Aorta (tissue), 5 donors: ENCODE measurements around the gene COL25A1. TPM values are rescaled to one million over a fixed set of nuclear protein-coding genes. Genes with fewer than 3 reads are reported as not detected.

Source experiments
- ATAC-seq: fragments of 200-7000 bp; cut with Tn5 transposase; one replicate; pipeline ENCODE4 v1.9.1; 2022; ENCODE audit warnings: moderate library complexity; ENCODE audit not compliant: low FRiP score
- DNase-seq, 2 donors: peaks; one replicate each; pipeline ENCODE4 v3.0.0-alpha.2; 2020
- H3K27ac ChIP-seq, 2 donors: one replicate each; pipeline ENCODE4 v1.5.1; 2013; ENCODE audit warnings: low read length in 2 of 2, mild to moderate bottlenecking in 2 of 2, moderate library complexity in 2 of 2, control low read depth in 1 of 2, inconsistent platforms in 1 of 2, low read depth in 1 of 2
- H3K27me3 ChIP-seq, 2 donors: one replicate each; pipeline ENCODE4 v1.6.1; 2013; ENCODE audit warnings: control low read depth in 1 of 2, low read length in 1 of 2, mild to moderate bottlenecking in 1 of 2, moderate library complexity in 1 of 2; ENCODE audit not compliant: insufficient read depth in 2 of 2, control insufficient read depth in 1 of 2
- H3K36me3 ChIP-seq, 2 donors: one replicate each; pipeline ENCODE4 v1.6.1; 2013; ENCODE audit warnings: control low read depth in 1 of 2, low read length in 1 of 2, mild to moderate bottlenecking in 1 of 2; ENCODE audit not compliant: insufficient read depth in 2 of 2, control insufficient read depth in 1 of 2
- H3K4me1 ChIP-seq, 2 donors: one replicate each; pipeline ENCODE4 v1.6.1; 2013; ENCODE audit warnings: low read length in 2 of 2, control low read depth in 1 of 2, mild to moderate bottlenecking in 1 of 2, moderate library complexity in 1 of 2; ENCODE audit not compliant: insufficient read depth in 2 of 2, control insufficient read depth in 1 of 2
- H3K4me3 ChIP-seq, 2 donors: one replicate each; pipeline ENCODE4 v1.5.1; 2013; ENCODE audit warnings: low read length in 2 of 2, control low read depth in 1 of 2, mild to moderate bottlenecking in 1 of 2
- H3K9me3 ChIP-seq: one replicate; pipeline ENCODE4 v1.6.1; 2013; ENCODE audit warnings: mild to moderate bottlenecking, low read length; ENCODE audit not compliant: control insufficient read depth
- WGBS, 2 donors: extraction: QIAGEN DNeasy Blood & Tissue Kit; methylation state at CpG; one replicate each; pipeline ENCODE4 v1.1.7; 2013; 5-methylcytosine and 5-hydroxymethylcytosine counted together
- intact Hi-C, 2 donors: fragments of 100-400 bp; cut with DNase I; formaldehyde crosslinking; loops; one replicate each; pipeline versions ENCODE4 v1.14.2 to v1.15.0; 2022
- polyA plus RNA-seq, 2 donors: library from polyadenylated mRNA; stranded (reverse); fragments of 200-250 nt; gene quantifications; one replicate each; pipeline ENCODE4 v1.2.3, GENCODE V29; 2013
- total RNA-seq, 2 donors: library from RNA; stranded (reverse); fragmentation: NEBNext Ultra II Directional; extraction: Animal tissue kit (Norgen Biotek cat#: 25700); gene quantifications; one replicate each; pipeline ENCODE4 v1.2.1, GENCODE V29; 2021
- donor health status: healthy with polysubstance abuse.
- donor health status: Bipolar disorder and iron deficiency.
- donor health status: DM: no; HTN: no; CAD: no.
- donor health status: DM: no; HTN: no; CAD: no.
- donor health status: DM: yes; HTN: yes; CAD: no.

Gene COL25A1
- total and polyA plus RNA-seq, 4 donors: 0.08 to 8.1 (median 1.3) TPM

GRCh38 chr4:108820492-108821350 is 481.7 kb downstream of the COL25A1 start:
- Histone ChIP-seq H3K9me3 (no peaks in the 10 kb centered on the region), H3K27ac (no peak overlapping the region), H3K27me3 (no peaks in the 10 kb centered on the region), H3K4me1 (no peaks in the 10 kb centered on the region), H3K4me3 (no peak overlapping the region), H3K36me3 (no peaks in the 10 kb centered on the region)
- WGBS, 2 donors: 71 to 78% methylated on average over 1 of the region's 1 CpG
- ATAC-seq (no peak), DNase-seq (no peak)
- intact Hi-C loops: no loop called here

GRCh38 chr4:108814326-108814725 is 488.1 kb downstream of the COL25A1 start:
- 84 to 87% methylated on average over 4 of the region's 4 CpGs for WGBS, 2 donors
- no peak for ATAC-seq
- Histone ChIP-seq H3K27me3 (no peaks in the 10 kb centered on the region), H3K9me3 (no peaks in the 10 kb centered on the region), H3K27ac (no peak overlapping the region), H3K4me1 (no peaks in the 10 kb centered on the region), H3K36me3 (no peaks in the 10 kb centered on the region), H3K4me3 (no peak overlapping the region)
- intact Hi-C loops: no loop called here
- no peak for DNase-seq

GRCh38 chr4:108813261-108813660 is 489.2 kb downstream of the COL25A1 start:
- no peaks in the 10 kb centered on the region for H3K27me3 ChIP-seq
- DNase-seq (no peak), ATAC-seq (no peak)
- no peaks in the 10 kb centered on the region for H3K9me3 ChIP-seq
- 87 to 90% methylated on average over 3 of the region's 3 CpGs for WGBS, 2 donors
- intact Hi-C loops: no loop called here
- H3K27ac ChIP-seq: no peak overlapping the region
- no peaks in the 10 kb centered on the region for H3K4me1 ChIP-seq
- no peak overlapping the region for H3K4me3 ChIP-seq
- no peaks in the 10 kb centered on the region for H3K36me3 ChIP-seq

GRCh38 chr4:108811486-108811885 is 491.0 kb downstream of the COL25A1 start:
- H3K27ac ChIP-seq: no peak overlapping the region
- no peak overlapping the region for H3K4me3 ChIP-seq
- ATAC-seq (no peak), DNase-seq (no peak)
- H3K36me3 ChIP-seq: no peaks in the 10 kb centered on the region
- no peaks in the 10 kb centered on the region for H3K27me3 ChIP-seq
- intact Hi-C loops: no loop called here
- H3K4me1 ChIP-seq: no peaks in the 10 kb centered on the region
- 79 to 89% methylated on average over 1 of the region's 1 CpG for WGBS, 2 donors
- no peaks in the 10 kb centered on the region for H3K9me3 ChIP-seq

- WGBS, 2 donors: 92 to 93% methylated on average over 1 of the region's 1 CpG
- ATAC-seq (no peak), DNase-seq (no peak)
- Histone ChIP-seq H3K4me3 (no peak overlapping the region), H3K36me3 (no peaks in the 10 kb centered on the region), H3K4me1 (no peaks in the 10 kb centered on the region), H3K9me3 (no peaks in the 10 kb centered on the region), H3K27me3 (no peaks in the 10 kb centered on the region), H3K27ac (no peak overlapping the region)
- intact Hi-C loops: no loop called here
Observed at GRCh38 chr4:108810087-108810486, 492.4 kb downstream of the COL25A1 start.

GRCh38 chr4:108804648-108805273 is 497.7 kb downstream of the COL25A1 start:
- 39 to 46% methylated on average over 5 of the region's 5 CpGs for WGBS, 2 donors
- Histone ChIP-seq H3K9me3 (peaks cover 1% of the 10 kb centered on the region), H3K4me3 (no peak overlapping the region), H3K4me1 (no peaks in the 10 kb centered on the region), H3K36me3 (no peaks in the 10 kb centered on the region), H3K27me3 (no peaks in the 10 kb centered on the region), H3K27ac (no peak overlapping the region)
- ATAC-seq: no peak
- no peak for DNase-seq
- intact Hi-C loops: no loop called here

GRCh38 chr4:108799306-108799705 is 503.2 kb downstream of the COL25A1 start:
- Histone ChIP-seq H3K4me3 (no peak overlapping the region), H3K9me3 (peaks cover 1% of the 10 kb centered on the region), H3K4me1 (no peaks in the 10 kb centered on the region), H3K27ac (no peak overlapping the region), H3K36me3 (no peaks in the 10 kb centered on the region), H3K27me3 (no peaks in the 10 kb centered on the region)
- ATAC-seq: no peak
- WGBS, 2 donors: 78 to 95% methylated on average over 5 of the region's 5 CpGs
- intact Hi-C loops: no loop called here
- no peak for DNase-seq

GRCh38 chr4:108796173-108796572 is 506.3 kb downstream of the COL25A1 start:
- no peaks in the 10 kb centered on the region for H3K27me3 ChIP-seq
- DNase-seq (no peak), ATAC-seq (peak; percentile 65)
- 5 to 18% methylated on average over 3 of the region's 3 CpGs for WGBS, 2 donors
- peak overlapping the region in 1 of 2 donors; percentile 36 for H3K27ac ChIP-seq
- no peak overlapping the region for H3K4me3 ChIP-seq
- intact Hi-C loops: no loop called here
- H3K4me1 ChIP-seq: no peaks in the 10 kb centered on the region
- no peaks in the 10 kb centered on the region for H3K9me3 ChIP-seq
- no peaks in the 10 kb centered on the region for H3K36me3 ChIP-seq

- H3K4me1 ChIP-seq: no peaks in the 10 kb centered on the region
- no peaks in the 10 kb centered on the region for H3K36me3 ChIP-seq
- no peaks in the 10 kb centered on the region for H3K27me3 ChIP-seq
- H3K4me3 ChIP-seq: no peak overlapping the region
- DNase-seq: no peak
- no peak overlapping the region for H3K27ac ChIP-seq
- ATAC-seq: peak; percentile 64
- H3K9me3 ChIP-seq: no peaks in the 10 kb centered on the region
- intact Hi-C loops: no loop called here
Observed at GRCh38 chr4:108795733-108796132, 506.7 kb downstream of the COL25A1 start.
